RWPE2 (cell line): Measurements from ENCODE around the gene LRRC47.
A peak's percentile ranks its signal among the peaks of the same experiment; 100 is the strongest.

Experiments used
- ATAC-seq: fragments of 200-7000 bp; cut with Tn5 transposase; 3 replicates; pipeline ENCODE4 v1.9.1; 2021; ENCODE audit warnings: low read depth
- DNase-seq: peaks from one replicate; pipeline ENCODE4 v3.0.0-alpha.2; 2020; ENCODE audit warnings: low spot score
- H3K27ac ChIP-seq: fragments of 450-650 bp; 2 replicates; pipeline ENCODE4 v1.5.1; 2017; ENCODE audit warnings: mild to moderate bottlenecking; ENCODE audit not compliant: poor library complexity, severe bottlenecking
- H3K27me3 ChIP-seq: fragments of 250-450 bp; sonication (Bioruptor Pico); 2 replicates; pipeline ENCODE4 v1.5.1; 2021; ENCODE audit warnings: mild to moderate bottlenecking, moderate library complexity; ENCODE audit not compliant: insufficient read depth, poor library complexity, severe bottlenecking
- H3K36me3 ChIP-seq: fragments of 250-450 bp; sonication (Bioruptor Pico); 2 replicates; pipeline ENCODE4 v1.5.1; 2020; ENCODE audit warnings: low read depth, mild to moderate bottlenecking, moderate library complexity
- H3K4me1 ChIP-seq: fragments of 250-450 bp; sonication (Bioruptor Pico); 2 replicates; pipeline ENCODE4 v1.5.1; 2021; ENCODE audit warnings: mild to moderate bottlenecking, moderate library complexity; ENCODE audit not compliant: insufficient read depth, poor library complexity, severe bottlenecking
- H3K4me3 ChIP-seq: fragments of 250-450 bp; sonication (Bioruptor Pico); 2 replicates; pipeline ENCODE4 v1.5.1; 2021; ENCODE audit warnings: mild to moderate bottlenecking, moderate library complexity; ENCODE audit not compliant: severe bottlenecking
- H3K9me3 ChIP-seq: fragments of 250-450 bp; sonication (Bioruptor Pico); 2 replicates; pipeline ENCODE4 v1.5.1; 2021; ENCODE audit warnings: mild to moderate bottlenecking, moderate library complexity; ENCODE audit not compliant: severe bottlenecking
- TF ChIP-seq, protein P1 (sequence below): fragments of 450-650 bp; IDR thresholded peaks from one replicate; pipeline ENCODE4 v1.5.1; 2017; ENCODE audit warnings: mild to moderate bottlenecking, moderate library complexity; ENCODE audit not compliant: poor library complexity, severe bottlenecking

Gene LRRC47

DNA sequence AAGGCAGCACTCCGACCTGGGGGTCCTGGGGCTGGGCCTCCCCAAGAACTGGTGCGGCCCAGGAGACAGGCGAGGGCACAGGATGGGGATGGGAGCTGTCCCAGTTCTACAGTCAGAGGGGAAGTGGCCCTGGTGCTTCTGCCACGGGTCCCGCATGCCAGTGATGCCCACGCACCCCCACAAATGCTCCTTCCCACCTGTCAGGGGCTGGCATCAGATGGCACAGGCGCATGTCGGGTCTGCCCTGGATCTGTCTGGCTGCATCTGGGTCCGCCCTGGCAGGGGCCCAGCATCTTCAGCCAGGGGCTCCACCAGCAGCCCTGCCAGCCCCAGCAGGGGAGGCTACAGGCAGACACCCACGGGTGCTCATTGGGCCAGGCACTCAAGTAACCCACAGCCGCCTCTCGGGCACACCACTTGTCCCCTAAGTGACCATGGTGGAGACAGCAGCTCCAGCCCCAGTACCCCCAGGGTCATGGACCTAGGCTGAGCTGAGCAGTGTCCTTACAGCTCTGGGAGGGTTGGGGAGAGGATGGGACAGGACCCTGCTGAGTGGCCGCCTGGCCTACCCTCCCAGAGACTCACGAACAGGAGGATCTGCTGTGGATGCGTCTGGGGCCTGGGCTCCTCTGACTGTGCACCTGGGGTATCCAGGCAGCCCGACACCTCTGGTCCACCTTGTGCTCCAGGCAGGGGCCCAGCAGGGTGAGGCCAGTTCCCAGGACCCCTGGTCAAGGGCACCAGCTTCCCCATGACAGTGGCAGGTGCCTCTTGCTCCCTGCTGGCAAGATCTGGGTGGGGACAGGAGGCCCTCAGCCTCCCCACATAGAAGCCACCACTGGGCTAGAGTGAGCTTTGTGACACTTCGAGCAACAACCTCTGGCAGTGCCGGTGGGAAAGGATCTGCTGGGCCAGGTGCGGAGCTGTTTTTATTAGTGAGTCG is 18.4 kb downstream of the LRRC47 start:
- Histone ChIP-seq H3K27me3 (no peaks in the 10 kb centered on the region), H3K9me3 (no peaks in the 10 kb centered on the region), H3K27ac (no peak overlapping the region), H3K36me3 (peaks cover 27% of the 10 kb centered on the region), H3K4me3 (no peak overlapping the region), H3K4me1 (no peaks in the 10 kb centered on the region)
- ATAC-seq (no peak), DNase-seq (no peak)
- TF ChIP-seq, protein P1, sequence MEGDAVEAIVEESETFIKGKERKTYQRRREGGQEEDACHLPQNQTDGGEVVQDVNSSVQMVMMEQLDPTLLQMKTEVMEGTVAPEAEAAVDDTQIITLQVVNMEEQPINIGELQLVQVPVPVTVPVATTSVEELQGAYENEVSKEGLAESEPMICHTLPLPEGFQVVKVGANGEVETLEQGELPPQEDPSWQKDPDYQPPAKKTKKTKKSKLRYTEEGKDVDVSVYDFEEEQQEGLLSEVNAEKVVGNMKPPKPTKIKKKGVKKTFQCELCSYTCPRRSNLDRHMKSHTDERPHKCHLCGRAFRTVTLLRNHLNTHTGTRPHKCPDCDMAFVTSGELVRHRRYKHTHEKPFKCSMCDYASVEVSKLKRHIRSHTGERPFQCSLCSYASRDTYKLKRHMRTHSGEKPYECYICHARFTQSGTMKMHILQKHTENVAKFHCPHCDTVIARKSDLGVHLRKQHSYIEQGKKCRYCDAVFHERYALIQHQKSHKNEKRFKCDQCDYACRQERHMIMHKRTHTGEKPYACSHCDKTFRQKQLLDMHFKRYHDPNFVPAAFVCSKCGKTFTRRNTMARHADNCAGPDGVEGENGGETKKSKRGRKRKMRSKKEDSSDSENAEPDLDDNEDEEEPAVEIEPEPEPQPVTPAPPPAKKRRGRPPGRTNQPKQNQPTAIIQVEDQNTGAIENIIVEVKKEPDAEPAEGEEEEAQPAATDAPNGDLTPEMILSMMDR = no peak

DNA sequence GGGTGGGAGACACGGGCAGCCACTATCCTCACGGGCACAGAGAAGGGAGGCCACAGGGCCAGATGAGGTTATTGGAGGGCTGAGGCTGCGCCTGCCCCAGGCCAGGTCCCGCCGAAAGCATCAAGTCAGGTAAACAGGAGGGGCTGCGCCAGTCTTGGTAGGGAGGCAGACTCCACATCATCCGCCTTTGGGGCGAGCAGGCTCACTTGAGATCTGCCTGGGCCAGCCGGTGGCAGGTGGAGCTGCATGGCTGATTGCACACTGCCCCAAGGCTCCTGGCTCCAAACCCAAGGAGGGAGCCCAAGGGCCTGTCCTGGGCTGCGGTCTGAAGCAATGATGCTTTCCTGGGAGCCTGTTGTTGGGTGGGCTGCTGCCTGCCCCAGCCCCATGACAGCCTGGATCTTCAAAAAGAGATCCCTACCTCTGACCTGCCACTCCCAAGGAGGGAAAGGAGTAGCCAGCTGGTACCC is 19.2 kb downstream of the LRRC47 start:
- H3K9me3 ChIP-seq = no peaks in the 10 kb centered on the region
- DNase-seq (no peak), ATAC-seq (no peak)
- TF ChIP-seq, protein P1 = no peak
- no peak overlapping the region for H3K27ac ChIP-seq
- H3K36me3 ChIP-seq = peaks cover 20% of the 10 kb centered on the region
- no peaks in the 10 kb centered on the region for H3K27me3 ChIP-seq
- H3K4me1 ChIP-seq = no peaks in the 10 kb centered on the region
- no peak overlapping the region for H3K4me3 ChIP-seq

DNA sequence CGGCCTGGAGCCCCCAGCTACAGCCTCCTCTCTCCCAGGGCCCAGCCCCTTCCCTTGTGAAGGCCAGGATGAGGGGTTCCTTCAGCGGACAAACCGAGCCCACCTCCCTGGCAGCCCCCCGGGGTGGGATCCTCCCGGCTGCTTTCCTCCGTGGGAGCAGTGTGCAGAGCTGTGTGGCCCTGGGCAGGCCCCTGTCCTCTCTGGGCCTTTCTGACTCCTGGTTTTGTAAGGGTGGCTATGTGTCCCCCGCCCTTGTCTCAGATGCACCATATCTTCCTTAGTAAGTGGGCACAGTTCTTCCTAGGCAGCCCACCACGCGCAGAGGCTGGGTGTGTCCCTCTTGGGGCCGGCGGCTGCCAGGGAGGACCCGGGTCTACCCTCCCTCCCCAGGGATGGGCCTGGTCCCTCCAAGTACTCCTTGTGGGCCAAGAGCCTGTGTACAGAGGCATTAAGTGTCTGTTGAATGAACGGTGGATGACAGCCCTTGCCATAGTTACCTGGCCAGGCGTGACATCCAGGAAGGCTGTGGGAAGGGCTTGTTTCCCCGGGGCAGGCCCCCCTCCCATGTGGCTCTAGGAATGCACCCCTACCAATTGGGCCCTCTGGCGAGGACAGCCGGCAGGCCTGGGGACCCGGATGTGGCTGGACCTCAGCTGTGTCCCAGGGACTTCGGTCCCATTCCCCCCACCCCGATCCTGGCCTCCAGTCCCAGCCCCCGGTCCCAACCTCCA is 19.9 kb downstream of the LRRC47 start:
- TF ChIP-seq, protein P1 = peak; percentile 25
- DNase-seq (no peak), ATAC-seq (no peak)
- Histone ChIP-seq H3K27me3 (no peaks in the 10 kb centered on the region), H3K27ac (no peak overlapping the region), H3K9me3 (no peaks in the 10 kb centered on the region), H3K4me3 (no peak overlapping the region), H3K4me1 (no peaks in the 10 kb centered on the region), H3K36me3 (peaks cover 14% of the 10 kb centered on the region)

DNA sequence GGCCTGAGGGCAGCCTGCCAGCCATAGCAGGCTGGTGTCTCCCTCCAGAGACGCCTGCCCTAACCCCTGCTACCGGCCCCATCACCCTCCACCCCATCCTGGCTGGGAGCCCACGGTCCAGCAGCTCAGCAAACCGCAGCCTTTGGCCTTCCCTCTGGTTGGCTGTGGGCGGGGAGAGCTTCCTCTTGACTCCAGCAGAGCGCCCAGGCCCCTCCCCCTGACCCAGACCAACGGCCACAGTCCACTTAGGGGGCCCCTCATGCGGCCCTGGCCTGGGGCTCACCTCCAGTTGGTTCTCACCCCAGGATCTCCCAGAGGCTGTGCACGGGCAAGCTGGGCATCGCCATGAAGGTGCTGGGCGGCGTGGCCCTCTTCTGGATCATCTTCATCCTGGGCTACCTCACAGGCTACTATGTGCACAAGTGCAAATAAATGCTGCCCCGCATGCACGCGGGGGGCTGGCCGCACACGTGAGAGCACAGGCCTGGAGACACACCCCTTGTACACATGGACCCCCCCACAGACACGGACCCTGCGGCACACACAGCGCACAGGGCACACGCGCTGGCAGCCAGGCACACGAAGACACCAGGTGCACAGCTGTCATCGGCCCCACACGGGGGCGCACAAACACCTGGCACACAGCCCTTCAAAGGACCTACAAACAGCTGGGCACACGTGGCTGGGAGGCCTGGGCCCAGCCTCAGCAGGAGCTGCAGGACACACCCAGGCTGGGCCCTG is 20.6 kb downstream of the LRRC47 start:
- no peaks in the 10 kb centered on the region for H3K9me3 ChIP-seq
- no peaks in the 10 kb centered on the region for H3K4me1 ChIP-seq
- no peaks in the 10 kb centered on the region for H3K27me3 ChIP-seq
- H3K4me3 ChIP-seq = no peak overlapping the region
- H3K27ac ChIP-seq = no peak overlapping the region
- DNase-seq = no peak
- TF ChIP-seq, protein P1 = peak; percentile 54
- ATAC-seq = peak; percentile 30
- peaks cover 8% of the 10 kb centered on the region; the same call in 1 of the 2 replicates for H3K36me3 ChIP-seq
